A549 treated with CORT108297 at 1 μM for 4 hours (cell line): Measurements from ENCODE around the gene IFIT5. TPM values are rescaled to one million over a fixed set of nuclear protein-coding genes. Genes with fewer than 3 reads are reported as not detected.

ENCODE experiments used
- total RNA-seq: library from RNA; stranded (reverse); fragments of 200-300 nt; extraction: Qiagen RNA extraction; gene quantifications from 5 replicates; pipeline ENCODE4 v1.2.3, GENCODE V29; 2022

IFIT5 gene
- 5.8 to 11.3 TPM (median 8.0 TPM) in 5 replicates for total RNA-seq

GRCh38 chr10:89414146-89414878 is at the start of gene IFIT5:
IFIT5 (plus strand) TSS chr10:89414568; CDS start chr10:89414799, 231 bp downstream.

GRCh38 chr10:89377705-89378637 is 36.4 kb upstream of the IFIT5 start, which contains the start of gene IFIT1B:
IFIT1B (plus strand) TSS chr10:89378056; CDS start chr10:89378136, 80 bp downstream.

GRCh38 chr10:89391907-89392756 is 22.2 kb upstream of the IFIT5 start, which contains the start of gene IFIT1:
IFIT1 (plus strand) TSS chr10:89392623; CDS start chr10:89392713, 90 bp downstream.

Other genes with a start within 250 kb of the IFIT5 start
- 0.06 to 0.07 TPM (median 0.07 TPM) in 3 of 5 replicates, not detected in the others for gene CH25H, start 207.3 kb upstream of the IFIT5 start, total RNA-seq
- 42.6 to 54.6 TPM (median 44.5 TPM) in 5 replicates for gene LIPA, start 162.8 kb upstream of the IFIT5 start, total RNA-seq
- gene IFIT2, start 112.5 kb upstream of the IFIT5 start, total RNA-seq = 2.4 to 3.5 TPM (median 3.3 TPM) in 5 replicates
- 4.2 to 6.5 TPM (median 5.9 TPM) in 5 replicates for gene IFIT3, start 86.6 kb upstream of the IFIT5 start, total RNA-seq
- not detected in 5 replicates for gene IFIT1B, start 36.5 kb upstream of the IFIT5 start, total RNA-seq
- 4.1 to 6.9 TPM (median 5.1 TPM) in 5 replicates for gene IFIT1, start 21.9 kb upstream of the IFIT5 start, total RNA-seq
- 0.05 to 0.16 TPM (median 0.05 TPM) in 5 replicates for gene SLC16A12, start 121.0 kb downstream of the IFIT5 start, total RNA-seq
- gene PANK1, start 230.7 kb downstream of the IFIT5 start, total RNA-seq = 5.5 to 7.2 TPM (median 6.0 TPM) in 5 replicates